GM12878 (cell line): ENCODE results near the gene GANC. TPM values are rescaled to one million over a fixed set of nuclear protein-coding genes. Genes with fewer than 3 reads are reported as not detected.

Experiments
- ATAC-seq: fragments of 200-7000 bp; cut with Tn5 transposase; 3 replicates; pipeline ENCODE4 v1.9.1; 2020; ENCODE audit warnings: mild to moderate bottlenecking, moderate library complexity
- BruUV-seq: library from RNA; stranded (reverse); fragments of 400-500 nt; replicated peaks from 2 replicates; lab custom pipeline; 2021; lab: Mats Ljungman, UMichigan
- CTCF ChIA-PET: fragments of 300-600 bp; sonication (Branson Sonifier 250); formaldehyde crosslinking; extraction: SDS; loops from one replicate; lab custom pipeline; 2021; ENCODE audit warnings: inconsistent platforms; lab: Yijun Ruan, JAX
- POLR2A ChIA-PET: fragments of 350-600 bp; formaldehyde crosslinking; extraction: SDS; loops from one replicate; lab custom pipeline; 2021; ENCODE audit warnings: inconsistent platforms; lab: Charles Lee
- RAD21 ChIA-PET: fragments of 300-600 bp; sonication (Branson Sonifier 250); formaldehyde crosslinking; loops from one replicate; lab custom pipeline; 2023; ENCODE audit warnings: antibody characterized with exemption; ENCODE audit not compliant: unreplicated experiment; lab: Charles Lee
- SMC1A ChIA-PET: fragments of 300-600 bp; sonication (Branson Sonifier 250); formaldehyde crosslinking; loops from one replicate; lab custom pipeline; 2023; ENCODE audit not compliant: unreplicated experiment, uncharacterized antibody; lab: Charles Lee
- DNase-seq: peaks from one replicate; pipeline ENCODE4 v3.0.0-alpha.2; 2011; ENCODE audit warnings: low read depth, low spot score
- FAIRE-seq: peaks from 3 replicates; lab custom pipeline; 2011; peaks lifted over from hg19 to GRCh38; lab: Jason Lieb, UNC
- H2AFZ ChIP-seq: 2 replicates; pipeline ENCODE4 v1.6.0; 2011; ENCODE audit warnings: low read depth, low read length, control low read depth; ENCODE audit not compliant: control insufficient read depth
- H3K27ac ChIP-seq: 2 replicates; pipeline ENCODE4 v1.5.1; 2011; ENCODE audit warnings: control low read depth; ENCODE audit not compliant: control insufficient read depth, insufficient read depth
- H3K27me3 ChIP-seq, 2 experiments: replicated peaks in 1 of 2; 2 replicates each; pipeline versions ENCODE4 v1.6.0 to v1.6.1; 2011; ENCODE audit warnings: low read length in 1 of 2; ENCODE audit not compliant: control insufficient read depth in 2 of 2, insufficient read depth in 2 of 2
- H3K36me3 ChIP-seq, 2 experiments: 2 replicates each; pipeline ENCODE4 v1.5.1; 2011; ENCODE audit warnings: low read length in 1 of 2; ENCODE audit not compliant: control insufficient read depth in 2 of 2, insufficient read depth in 2 of 2
- H3K4me1 ChIP-seq: 2 replicates; pipeline ENCODE4 v1.6.1; 2011; ENCODE audit warnings: mild to moderate bottlenecking, low read length, moderate library complexity, mixed read lengths; ENCODE audit not compliant: control insufficient read depth, insufficient read depth
- H3K4me2 ChIP-seq: 2 replicates; pipeline ENCODE4 v1.6.0; 2011; ENCODE audit warnings: control low read depth; ENCODE audit not compliant: control insufficient read depth, insufficient read depth
- H3K4me3 ChIP-seq: fragments of 200-600 bp; sonication (generic); 2 replicates; pipeline ENCODE4 v1.5.1; 2016
- H3K79me2 ChIP-seq: 2 replicates; pipeline ENCODE4 v1.6.0; 2011; ENCODE audit warnings: low read length; ENCODE audit not compliant: control insufficient read depth, insufficient read depth
- H3K9ac ChIP-seq: 2 replicates; pipeline ENCODE4 v1.8.0; 2011; ENCODE audit warnings: low read length, control low read depth, mixed read lengths; ENCODE audit not compliant: control insufficient read depth, insufficient read depth
- H3K9me3 ChIP-seq: replicated peaks from 3 replicates; pipeline ENCODE4 v1.5.1; 2011; ENCODE audit warnings: mild to moderate bottlenecking, low read length; ENCODE audit not compliant: control insufficient read depth, insufficient read depth
- H4K20me1 ChIP-seq: 2 replicates; pipeline ENCODE4 v1.6.0; 2011; ENCODE audit not compliant: control insufficient read depth, insufficient read depth
- BACH1 ChIP-seq: fragments of 450-650 bp; IDR thresholded peaks from 2 replicates; pipeline ENCODE4 v1.6.1; 2017; ENCODE audit warnings: mild to moderate bottlenecking, borderline replicate concordance
- CBX5 ChIP-seq: sonication (generic); IDR thresholded peaks from 2 replicates; pipeline ENCODE4 v1.6.1; 2016; ENCODE audit warnings: low read depth, moderate library complexity, mild to moderate bottlenecking, inconsistent platforms
- E2F4 ChIP-seq: IDR thresholded peaks from 2 replicates; pipeline ENCODE4 v1.6.1; 2012; ENCODE audit warnings: low read depth, low read length, improper control_type of control experiment
- NR2C2 ChIP-seq: IDR thresholded peaks from 2 replicates; pipeline ENCODE4 v1.6.1; 2011; ENCODE audit warnings: borderline replicate concordance, low read depth; ENCODE audit not compliant: control insufficient read depth, insufficient read length
- PAX5 ChIP-seq: IDR thresholded peaks from 2 replicates; pipeline ENCODE4 v1.6.1; 2011; ENCODE audit warnings: low read depth, low read length, borderline replicate concordance
- PBX3 ChIP-seq: IDR thresholded peaks from 2 replicates; pipeline ENCODE4 v1.6.1; 2011; ENCODE audit warnings: mild to moderate bottlenecking, low read depth, low read length, moderate library complexity; ENCODE audit not compliant: insufficient replicate concordance
- POLR2AphosphoS2 ChIP-seq: IDR thresholded peaks from 2 replicates; pipeline ENCODE4 v1.6.1; 2011; ENCODE audit warnings: low read depth, mild to moderate bottlenecking, low read length, improper control_type of control experiment, moderate library complexity
- POLR2AphosphoS5 ChIP-seq: IDR thresholded peaks from 2 replicates; pipeline ENCODE4 v1.6.1; 2011; ENCODE audit warnings: mild to moderate bottlenecking, low read length, inconsistent platforms
- POU2F2 ChIP-seq: IDR thresholded peaks from 3 replicates; pipeline ENCODE4 v1.6.1; 2011; ENCODE audit warnings: low read depth, mild to moderate bottlenecking, low read length, borderline replicate concordance
- REST ChIP-seq: IDR thresholded peaks from 2 replicates; pipeline ENCODE4 v1.6.1; 2012; ENCODE audit warnings: mild to moderate bottlenecking, low read depth, low read length
- SRF ChIP-seq, 2 experiments: IDR thresholded peaks; 2 replicates each; pipeline ENCODE4 v1.6.1; 2011; ENCODE audit warnings: low read depth in 2 of 2, low read length in 2 of 2, mild to moderate bottlenecking in 1 of 2, moderate library complexity in 1 of 2
- TAF1 ChIP-seq: IDR thresholded peaks from 2 replicates; pipeline ENCODE4 v1.6.1; 2011; ENCODE audit warnings: mild to moderate bottlenecking, low read depth, low read length, borderline replicate concordance
- YY1 ChIP-seq: IDR thresholded peaks from 2 replicates; pipeline ENCODE4 v1.6.1; 2011; ENCODE audit warnings: low read depth, mild to moderate bottlenecking, low read length
- ZSCAN29 ChIP-seq: fragments of 450-650 bp; IDR thresholded peaks from 2 replicates; pipeline ENCODE4 v1.6.1; 2017; ENCODE audit warnings: mild to moderate bottlenecking, moderate library complexity
- WGBS: methylation state at CpG from one replicate; pipeline ENCODE4 v1.1.6; 2016; ENCODE audit warnings: low lambda C conversion rate; ENCODE audit not compliant: insufficient replicate concordance, insufficient coverage; ENCODE audit errors: missing lambda C conversion rate; 5-methylcytosine and 5-hydroxymethylcytosine counted together
- in situ Hi-C: fragments of 300-500 bp; cut with MboI; formaldehyde crosslinking; loops from 9 replicates; pipeline ENCODE4 v1.14.3; 2018; ENCODE audit warnings: mixed read lengths
- intact Hi-C: fragments of 100-400 bp; cut with micrococcal nuclease; formaldehyde crosslinking; loops from one replicate; pipeline ENCODE4 v1.14.2; 2022; ENCODE audit not compliant: unreplicated experiment
- polyA plus RNA-seq, 11 experiments: library from polyadenylated mRNA; depleted of rRNA in 4 of 11; unstranded in 6 of 11; stranded (reverse) in 5 of 11; fragments of >200 nt; fragmentation: Nextera tagmentation in 4 of 11; fragmentation: Illumina TruSeq in 1 of 11; extraction: Ambion mirVana in 4 of 11; extraction: Trizol in 1 of 11; gene quantifications; 1 replicate in 1 of 11; 2 replicates in 10 of 11; pipeline versions ENCODE4 v1.2.1 to v1.2.3, GENCODE V29; 2011 to 2016; ENCODE audit warnings: inconsistent platforms in 2 of 11, missing spikeins in 2 of 11, low read depth in 1 of 11
- total RNA-seq, 4 experiments: library from RNA; depleted of rRNA in 3 of 4; stranded (reverse); fragments of >200 nt in 3 of 4; fragmentation: Illumina TruSeq in 1 of 4; extraction: Trizol in 1 of 4; gene quantifications; 2 replicates each; pipeline versions ENCODE4 v1.2.1 to v1.2.3, GENCODE V29; 2013 to 2021
- TF ChIP-seq, protein P1 (sequence below): fragments of 450-650 bp; IDR thresholded peaks from 2 replicates; pipeline ENCODE4 v1.6.1; 2016; ENCODE audit warnings: mild to moderate bottlenecking

GANC gene
- total and polyA plus RNA-seq, 10 of the 15 experiments (the other 5 are each of a cell fraction or from before 2014, with no cell fraction given): 11.3 to 35.3 (median 23.0) TPM

GRCh38 chr15:42276762-42277161 is 3.8 kb downstream of the GANC start (continued):
- TF ChIP-seq REST (no peak), POLR2AphosphoS2 (no peak), POLR2AphosphoS5 (no peak), BACH1 (no peak), SRF (IDR thresholded peaks at IDR 0.05; ENCODE audit: low read depth in 2 of 2, low read length in 2 of 2) (no peak)

GRCh38 chr15:42279234-42279723 is 6.3 kb downstream of the GANC start:
- FAIRE-seq (no peak), DNase-seq (no peak), ATAC-seq (peak; percentile 58)
- Histone ChIP-seq H3K27ac (no peak overlapping the region), H3K4me1 (no peaks in the 10 kb centered on the region; the same call in 1 of the 2 replicates), H3K9me3 (no peaks in the 10 kb centered on the region), H2AFZ (no peak overlapping the region), H3K36me3 (peaks cover 0 to 5% of the 10 kb centered on the region in 2 experiments; a peak in 3 of 4 replicates), H3K4me3 (no peak overlapping the region), H4K20me1 (no peaks in the 10 kb centered on the region), H3K79me2 (peaks cover 19% of the 10 kb centered on the region), H3K4me2 (no peak overlapping the region), H3K27me3 (no peaks in the 10 kb centered on the region), H3K9ac (no peak overlapping the region)
- in situ Hi-C loops: no loop called here
- WGBS: 54% methylated on average over 3 of the region's 3 CpGs
- ChIA-PET SMC1A (no interaction called here), RAD21 (no interaction called here), CTCF (interaction anchor here (1.1 to 1.3 kb wide), 2 partner anchors 14 to 364 kb away, joined by 3 read pairs; no protein-coding TSS in a partner anchor), POLR2A (no interaction called here)
- intact Hi-C loops: no loop called here
- TF ChIP-seq E2F4 (no peak), ZSCAN29 (no peak), POU2F2 (no peak), TAF1 (no peak), PAX5 (no peak), NR2C2 (no peak), YY1 (no peak), CBX5 (no peak), PBX3 (no peak)
- TF ChIP-seq, protein P1, sequence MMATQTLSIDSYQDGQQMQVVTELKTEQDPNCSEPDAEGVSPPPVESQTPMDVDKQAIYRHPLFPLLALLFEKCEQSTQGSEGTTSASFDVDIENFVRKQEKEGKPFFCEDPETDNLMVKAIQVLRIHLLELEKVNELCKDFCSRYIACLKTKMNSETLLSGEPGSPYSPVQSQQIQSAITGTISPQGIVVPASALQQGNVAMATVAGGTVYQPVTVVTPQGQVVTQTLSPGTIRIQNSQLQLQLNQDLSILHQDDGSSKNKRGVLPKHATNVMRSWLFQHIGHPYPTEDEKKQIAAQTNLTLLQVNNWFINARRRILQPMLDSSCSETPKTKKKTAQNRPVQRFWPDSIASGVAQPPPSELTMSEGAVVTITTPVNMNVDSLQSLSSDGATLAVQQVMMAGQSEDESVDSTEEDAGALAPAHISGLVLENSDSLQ: no peak
- no TSS peak for BruUV-seq
